OCI-LY1 (cell line): ENCODE results near the gene EDEM3.

Source experiments
- H2AFZ ChIP-seq: fragments of 200-600 bp; sonication (generic), shearing (Covaris generic); 2 replicates; pipeline ENCODE4 v1.6.0; 2014; ENCODE audit warnings: antibody characterized with exemption, mild to moderate bottlenecking, low read length
- H3F3A ChIP-seq: fragments of 200-600 bp; sonication (generic), shearing (Covaris generic); 2 replicates; pipeline ENCODE4 v1.6.0; 2014; ENCODE audit warnings: mild to moderate bottlenecking, antibody characterized with exemption, low read length, moderate library complexity; ENCODE audit not compliant: insufficient read depth
- H3K27ac ChIP-seq: fragments of 200-600 bp; sonication (generic); 2 replicates; pipeline ENCODE4 v1.5.1; 2014; ENCODE audit warnings: low read length, mixed run types, mild to moderate bottlenecking, low read depth; ENCODE audit not compliant: poor library complexity, severe bottlenecking
- H3K27me3 ChIP-seq: fragments of 200-600 bp; sonication (generic); 2 replicates; pipeline ENCODE4 v1.6.0; 2014; ENCODE audit warnings: antibody characterized with exemption, mild to moderate bottlenecking, low read length, moderate library complexity; ENCODE audit not compliant: insufficient read depth
- H3K36me3 ChIP-seq: fragments of 200-600 bp; sonication (generic); 2 replicates; pipeline ENCODE4 v1.6.1; 2014; ENCODE audit warnings: mild to moderate bottlenecking, antibody characterized with exemption, low read length, moderate library complexity, mixed read lengths; ENCODE audit not compliant: insufficient read depth
- H3K4me1 ChIP-seq: fragments of 200-600 bp; sonication (generic); 2 replicates; pipeline ENCODE4 v1.5.1; 2014; ENCODE audit warnings: mild to moderate bottlenecking, low read length, moderate library complexity; ENCODE audit not compliant: insufficient read depth, severe bottlenecking
- H3K4me2 ChIP-seq: fragments of 200-600 bp; sonication (generic), shearing (Covaris generic); 2 replicates; pipeline ENCODE4 v1.6.1; 2014; ENCODE audit warnings: low read length
- H3K4me3 ChIP-seq: fragments of 200-600 bp; sonication (generic); 2 replicates; pipeline ENCODE4 v1.5.1; 2014; ENCODE audit warnings: low read length, low read depth, mild to moderate bottlenecking, mixed read lengths; ENCODE audit not compliant: poor library complexity, severe bottlenecking
- H3K79me2 ChIP-seq: fragments of 200-600 bp; shearing (Covaris generic); 2 replicates; pipeline ENCODE4 v1.6.1; 2016; ENCODE audit warnings: mixed run types, low read length, mixed read lengths; ENCODE audit not compliant: insufficient read depth
- H3K9ac ChIP-seq: fragments of 200-600 bp; sonication (generic), shearing (Covaris generic); 2 replicates; pipeline ENCODE4 v1.6.1; 2014; ENCODE audit warnings: mild to moderate bottlenecking, low read length, mixed read lengths
- H3K9me2 ChIP-seq: fragments of 200-600 bp; sonication (generic), shearing (Covaris generic); 2 replicates; pipeline ENCODE4 v1.6.1; 2014; ENCODE audit warnings: low read depth, mild to moderate bottlenecking, low read length, mixed read lengths
- H3K9me3 ChIP-seq: fragments of 200-600 bp; shearing (Covaris generic); 2 replicates; pipeline ENCODE4 v1.6.1; 2014; ENCODE audit warnings: low read length, mixed read lengths
- H4K20me1 ChIP-seq: fragments of 200-600 bp; sonication (generic), shearing (Covaris generic); 2 replicates; pipeline ENCODE4 v1.6.0; 2016; ENCODE audit warnings: mild to moderate bottlenecking, low read length; ENCODE audit not compliant: insufficient read depth
- CTCF ChIP-seq: fragments of 200-600 bp; sonication (generic), shearing (Covaris generic); IDR thresholded peaks from 2 replicates; pipeline ENCODE4 v1.5.1; 2017; ENCODE audit warnings: mild to moderate bottlenecking, antibody characterized with exemption, low read length, moderate library complexity, mixed read lengths
- EZH2 ChIP-seq: fragments of 200-600 bp; sonication (generic), shearing (Covaris generic); IDR thresholded peaks from 2 replicates; pipeline ENCODE4 v1.8.0; 2017; ENCODE audit warnings: borderline replicate concordance, mixed run types, mild to moderate bottlenecking, antibody characterized with exemption, low read length, moderate library complexity, mixed read lengths

The EDEM3 gene

DNA sequence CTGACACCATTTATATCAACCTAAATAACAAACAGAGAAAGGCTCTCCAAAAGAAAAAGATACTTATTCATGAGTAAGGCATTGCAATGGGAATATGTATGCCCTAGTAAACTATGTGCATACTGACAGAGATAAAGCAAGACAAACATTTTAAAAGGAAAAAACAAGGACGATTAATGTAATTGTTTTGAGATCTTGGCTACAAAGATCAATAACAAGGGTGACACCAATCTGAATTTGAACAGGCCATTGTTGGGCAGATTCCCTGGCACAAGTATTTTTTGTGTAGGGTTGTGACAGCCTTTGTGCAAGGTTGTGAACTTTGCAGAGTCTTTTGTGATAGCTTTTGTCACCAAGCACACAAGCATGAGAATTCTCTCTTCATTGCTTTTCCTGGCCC, 85.3 kb downstream of the EDEM3 start:
- H4K20me1 ChIP-seq: no peaks in the 10 kb centered on the region
- H3K9me2 ChIP-seq: no peaks in the 10 kb centered on the region
- H3K9ac ChIP-seq: no peak overlapping the region
- H3K4me1 ChIP-seq: no peaks in the 10 kb centered on the region
- H3K27ac ChIP-seq: no peak overlapping the region
- H3K4me3 ChIP-seq: no peak overlapping the region
- no peak overlapping the region for H3K4me2 ChIP-seq
- H3K79me2 ChIP-seq: no peaks in the 10 kb centered on the region
- no peaks in the 10 kb centered on the region for H3K36me3 ChIP-seq
- no peaks in the 10 kb centered on the region for H3K9me3 ChIP-seq
- H3K27me3 ChIP-seq: no peaks in the 10 kb centered on the region
- TF ChIP-seq CTCF: no peak
- no peak for TF ChIP-seq EZH2
- H2AFZ ChIP-seq: no peak overlapping the region
- no peaks in the 10 kb centered on the region for H3F3A ChIP-seq

- H3K36me3 ChIP-seq: no peaks in the 10 kb centered on the region
- H3K4me3 ChIP-seq: no peak overlapping the region
- TF ChIP-seq CTCF: no peak
- H3K4me1 ChIP-seq: no peaks in the 10 kb centered on the region
- no peak overlapping the region for H3K9ac ChIP-seq
- no peak overlapping the region for H2AFZ ChIP-seq
- H3K9me2 ChIP-seq: no peaks in the 10 kb centered on the region
- H3F3A ChIP-seq: no peaks in the 10 kb centered on the region
- H3K79me2 ChIP-seq: no peaks in the 10 kb centered on the region
- H3K27me3 ChIP-seq: no peaks in the 10 kb centered on the region
- H3K9me3 ChIP-seq: no peaks in the 10 kb centered on the region
- no peak overlapping the region for H3K4me2 ChIP-seq
- no peak overlapping the region for H3K27ac ChIP-seq
- H4K20me1 ChIP-seq: no peaks in the 10 kb centered on the region
Measured at GRCh38 chr1:184665360-184665759, 89.3 kb downstream of the EDEM3 start.

DNA sequence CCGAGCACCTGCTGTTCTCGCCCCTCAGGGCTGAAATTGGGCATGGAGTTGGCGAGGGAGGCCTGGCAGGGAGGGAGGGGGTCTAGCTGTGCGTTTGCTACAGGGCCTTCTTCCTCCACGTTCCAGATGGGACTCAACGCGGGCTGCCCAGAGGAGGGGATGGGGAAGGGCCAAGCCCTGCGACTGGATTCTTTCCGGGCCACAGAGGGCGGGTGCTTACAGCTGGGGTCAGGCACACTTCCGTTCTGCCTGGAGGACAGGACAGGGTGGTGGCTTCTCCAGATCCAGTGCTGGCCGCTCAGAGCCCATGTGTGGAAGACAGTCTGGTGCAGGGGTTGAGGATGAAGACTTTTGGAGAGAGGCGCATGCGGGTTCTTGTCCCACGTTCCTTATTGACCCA, 90.0 kb downstream of the EDEM3 start:
- TF ChIP-seq EZH2 (no peak), CTCF (no peak)
- H3K9me2 ChIP-seq: no peaks in the 10 kb centered on the region
- no peaks in the 10 kb centered on the region for H3K79me2 ChIP-seq
- no peak overlapping the region for H2AFZ ChIP-seq
- no peaks in the 10 kb centered on the region for H3K36me3 ChIP-seq
- H3K9ac ChIP-seq: no peak overlapping the region
- H4K20me1 ChIP-seq: no peaks in the 10 kb centered on the region
- H3K27ac ChIP-seq: no peak overlapping the region
- H3K4me2 ChIP-seq: no peak overlapping the region
- H3K27me3 ChIP-seq: no peaks in the 10 kb centered on the region
- no peaks in the 10 kb centered on the region for H3K4me1 ChIP-seq
- H3K4me3 ChIP-seq: no peak overlapping the region
- no peaks in the 10 kb centered on the region for H3K9me3 ChIP-seq
- no peaks in the 10 kb centered on the region for H3F3A ChIP-seq
